Non-pigmented ciliary epithelial cell (primary cell): ENCODE data around the gene CCDC57.
"Not testable (repeated sequence)": the region's sequence is repeated elsewhere in the genome, so short reads cannot be mapped to it uniquely, and the experiment has no call there.

Source experiments
- DNase-seq: peaks from one replicate; pipeline ENCODE4 v3.0.0-alpha.2; 2010; ENCODE audit warnings: low read depth

The CCDC57 gene

GRCh38 chr17:82177276-82177675 is 35.4 kb downstream of the CCDC57 start:
- DNase-seq, result no peak

DNA sequence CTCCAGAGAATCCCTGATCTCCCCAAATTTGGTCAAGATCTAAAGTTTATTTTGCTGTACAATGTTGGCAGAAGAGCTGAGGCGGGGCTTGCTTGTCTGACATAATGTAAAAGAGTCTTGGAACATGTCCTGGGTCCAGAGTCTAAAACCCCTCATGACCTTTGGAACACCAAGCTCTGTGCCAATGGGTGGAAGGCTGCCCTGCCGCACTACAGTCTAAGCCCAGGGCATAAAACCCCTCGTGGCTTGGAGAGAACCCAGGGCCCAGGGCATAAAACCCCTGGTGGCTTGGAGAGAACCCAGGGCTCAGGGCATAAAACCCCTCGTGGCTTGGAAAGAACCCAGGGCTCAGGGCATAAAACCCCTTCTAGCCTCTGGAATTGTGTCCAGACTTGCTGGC is 36.7 kb downstream of the CCDC57 start:
- no peak for DNase-seq

- no peak for DNase-seq
Observed at GRCh38 chr17:82175201-82175600, 37.4 kb downstream of the CCDC57 start.

DNA sequence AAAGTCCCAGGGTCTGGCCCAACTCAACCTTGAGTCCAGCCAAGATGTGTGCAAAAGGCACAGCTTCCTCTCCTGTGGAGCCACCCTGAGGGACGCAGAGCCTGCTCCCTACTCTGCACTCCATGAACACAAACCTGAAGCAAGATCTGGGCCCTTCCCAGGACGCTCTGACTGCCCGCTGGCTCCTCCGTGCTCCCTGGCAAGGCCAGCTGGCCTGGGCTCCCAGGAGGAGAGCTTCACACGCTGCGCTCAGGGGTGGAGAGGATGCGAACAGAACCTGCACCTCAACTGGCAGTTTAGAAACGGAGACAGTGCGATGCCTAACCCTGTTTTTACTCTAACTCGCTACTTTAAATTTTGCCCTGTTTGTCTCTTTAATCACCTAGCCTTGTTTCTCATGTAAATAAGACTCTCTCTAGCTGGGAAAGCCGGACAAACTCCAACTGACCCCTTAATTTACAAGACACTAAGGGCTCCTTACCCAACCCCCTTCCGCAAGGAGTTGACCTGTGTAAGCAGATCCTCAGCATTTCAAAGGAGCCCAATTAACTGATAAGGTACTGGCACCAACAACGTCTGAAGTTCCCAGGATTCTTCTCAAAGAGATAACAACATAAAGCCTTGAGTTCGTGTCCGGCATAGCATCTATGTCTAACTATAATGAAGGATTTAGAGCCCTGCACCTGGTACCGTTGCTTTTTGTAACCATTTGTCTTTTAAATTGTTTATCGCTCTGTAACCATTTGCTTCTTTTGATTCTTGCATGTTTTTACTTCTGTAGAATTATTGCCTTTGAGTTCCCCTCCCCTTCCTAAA is 38.4 kb downstream of the CCDC57 start:
- not testable (repeated sequence) for DNase-seq

- no peak for DNase-seq
Observed at GRCh38 chr17:82173351-82174041, 39.1 kb downstream of the CCDC57 start.

DNA sequence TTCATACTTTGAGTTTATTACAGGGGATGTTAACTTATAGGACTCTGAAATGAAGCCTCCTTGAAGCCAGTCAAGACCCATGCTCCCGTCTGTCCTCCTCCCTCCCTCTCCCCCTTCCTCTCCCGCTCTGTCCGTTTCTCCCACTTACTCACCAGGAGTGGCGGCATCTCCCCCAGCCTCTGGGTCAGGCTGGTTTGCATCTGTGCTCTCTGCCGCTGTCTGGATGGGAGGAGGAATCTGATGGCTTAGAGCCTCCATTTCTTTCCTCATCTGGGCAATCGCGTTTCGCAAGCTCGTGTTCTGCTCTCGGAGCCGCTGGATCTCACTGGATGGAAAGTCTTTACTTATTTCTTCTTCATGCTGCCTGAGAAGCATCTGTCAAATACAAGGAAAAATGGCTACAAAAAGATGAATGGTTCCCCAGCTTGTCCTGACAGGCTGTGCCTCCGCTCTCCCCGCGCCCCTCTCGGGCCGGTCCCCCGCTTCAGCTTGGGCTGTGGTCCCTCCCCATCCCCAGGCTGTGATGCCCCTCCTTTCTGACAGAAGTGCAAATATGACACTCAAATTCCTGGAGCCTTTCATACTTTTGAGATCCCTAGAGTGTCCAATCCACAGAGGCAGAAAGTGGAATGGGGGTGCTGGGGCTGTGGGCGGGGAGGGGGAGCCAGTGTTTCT is 40.0 kb downstream of the CCDC57 start:
- DNase-seq, result no peak

DNA sequence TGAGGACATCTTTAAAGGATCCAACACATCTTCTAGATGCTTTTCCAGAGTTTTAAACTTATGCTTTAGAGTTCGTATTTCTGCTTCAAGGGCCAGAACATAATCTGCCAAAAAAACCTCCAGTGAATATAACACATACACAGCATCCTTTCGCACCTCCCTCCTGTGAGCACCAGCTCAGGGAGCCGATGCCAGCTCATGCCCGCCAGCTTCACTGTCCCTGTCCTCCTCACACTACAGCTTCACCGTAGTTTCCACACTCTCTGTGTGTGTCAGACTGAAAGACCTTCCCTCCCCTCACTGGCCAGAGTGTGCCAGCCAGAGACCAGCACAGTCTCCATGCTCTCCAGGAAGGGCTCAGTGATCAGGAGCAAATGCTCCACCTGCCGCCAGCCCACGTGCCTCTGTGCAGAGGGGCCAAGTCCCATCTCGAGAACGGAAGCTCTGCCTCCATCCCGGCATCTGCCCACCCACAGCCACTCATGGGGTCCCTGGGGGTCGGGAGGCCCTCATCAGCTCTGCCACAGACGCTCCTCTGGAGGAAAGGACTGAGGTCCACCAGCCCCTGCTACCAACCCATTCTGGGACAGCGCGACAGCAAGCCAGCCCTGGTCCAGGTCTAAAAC is 40.8 kb downstream of the CCDC57 start:
- no peak for DNase-seq

DNA sequence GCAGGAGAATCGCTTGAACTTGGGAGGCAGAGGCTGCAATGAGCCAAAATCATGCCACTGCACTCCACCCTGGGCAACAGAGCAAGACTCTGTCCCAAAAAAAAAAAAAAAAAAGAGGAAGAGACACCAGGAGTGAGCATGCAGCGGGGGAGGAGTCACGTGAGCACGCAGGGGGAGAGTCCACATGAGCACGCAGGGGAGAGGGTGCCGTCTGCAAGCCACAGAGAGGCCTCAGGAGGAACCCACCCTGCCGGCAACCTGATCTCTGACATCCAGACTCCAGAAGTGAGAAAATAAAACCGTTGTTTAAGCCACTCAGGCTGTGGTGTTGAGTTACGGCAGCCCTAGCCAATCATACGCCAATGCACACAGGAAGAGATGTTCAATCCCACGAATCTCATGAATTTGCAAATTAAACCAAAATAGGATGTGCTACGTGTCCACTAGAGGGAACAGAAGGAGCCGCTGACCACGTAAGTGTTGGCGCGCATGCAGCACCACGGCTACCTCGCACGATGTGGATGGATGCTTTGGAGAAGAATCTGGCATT is 42.2 kb downstream of the CCDC57 start:
- no peak for DNase-seq

- no peak for DNase-seq
Observed at GRCh38 chr17:82168568-82168967, 44.1 kb downstream of the CCDC57 start.

- no peak for DNase-seq
Observed at GRCh38 chr17:82167028-82167427, 45.6 kb downstream of the CCDC57 start.

- DNase-seq, result no peak
Observed at GRCh38 chr17:82164853-82165252, 47.8 kb downstream of the CCDC57 start.

DNA sequence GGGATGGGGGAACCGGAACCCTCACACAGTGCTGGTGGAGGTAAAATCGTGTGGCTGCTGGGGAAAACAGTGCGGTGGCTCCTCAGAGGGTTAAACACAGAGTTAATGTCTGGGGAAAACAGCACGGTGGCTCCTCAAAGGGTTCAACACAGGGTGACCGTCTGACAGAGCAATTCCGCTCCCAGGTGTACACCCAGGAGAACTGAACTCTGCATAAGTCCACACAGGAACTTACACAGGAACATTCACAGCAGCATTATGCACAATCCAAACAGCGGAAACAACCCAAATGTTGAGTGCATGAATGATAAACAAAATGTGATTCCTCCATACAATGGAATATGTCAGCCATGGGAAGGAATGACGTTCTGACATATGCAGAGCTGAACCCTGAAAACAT is 51.4 kb downstream of the CCDC57 start:
- no peak for DNase-seq

DNA sequence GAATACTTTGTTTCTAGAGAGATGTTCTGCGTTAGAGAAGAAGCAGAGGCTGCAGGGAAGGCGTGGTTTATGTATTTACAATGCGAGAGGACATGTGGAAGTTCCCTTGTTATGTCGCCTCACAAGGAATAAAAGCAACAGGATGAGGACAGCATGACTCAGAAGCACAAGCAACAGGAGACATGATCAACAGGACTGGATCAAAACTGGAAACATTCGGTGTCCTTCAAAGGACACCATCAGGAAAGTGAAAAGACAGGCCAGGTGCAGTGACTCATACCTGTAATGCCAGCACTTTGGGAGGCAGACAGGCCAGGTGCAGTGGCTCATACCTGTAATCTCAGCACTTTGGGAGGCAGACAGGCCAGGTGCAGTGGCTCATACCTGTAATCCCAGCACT is 52.6 kb downstream of the CCDC57 start:
- peak; percentile 10 for DNase-seq

GRCh38 chr17:82158825-82159224 is 53.8 kb downstream of the CCDC57 start:
- no peak for DNase-seq

DNA sequence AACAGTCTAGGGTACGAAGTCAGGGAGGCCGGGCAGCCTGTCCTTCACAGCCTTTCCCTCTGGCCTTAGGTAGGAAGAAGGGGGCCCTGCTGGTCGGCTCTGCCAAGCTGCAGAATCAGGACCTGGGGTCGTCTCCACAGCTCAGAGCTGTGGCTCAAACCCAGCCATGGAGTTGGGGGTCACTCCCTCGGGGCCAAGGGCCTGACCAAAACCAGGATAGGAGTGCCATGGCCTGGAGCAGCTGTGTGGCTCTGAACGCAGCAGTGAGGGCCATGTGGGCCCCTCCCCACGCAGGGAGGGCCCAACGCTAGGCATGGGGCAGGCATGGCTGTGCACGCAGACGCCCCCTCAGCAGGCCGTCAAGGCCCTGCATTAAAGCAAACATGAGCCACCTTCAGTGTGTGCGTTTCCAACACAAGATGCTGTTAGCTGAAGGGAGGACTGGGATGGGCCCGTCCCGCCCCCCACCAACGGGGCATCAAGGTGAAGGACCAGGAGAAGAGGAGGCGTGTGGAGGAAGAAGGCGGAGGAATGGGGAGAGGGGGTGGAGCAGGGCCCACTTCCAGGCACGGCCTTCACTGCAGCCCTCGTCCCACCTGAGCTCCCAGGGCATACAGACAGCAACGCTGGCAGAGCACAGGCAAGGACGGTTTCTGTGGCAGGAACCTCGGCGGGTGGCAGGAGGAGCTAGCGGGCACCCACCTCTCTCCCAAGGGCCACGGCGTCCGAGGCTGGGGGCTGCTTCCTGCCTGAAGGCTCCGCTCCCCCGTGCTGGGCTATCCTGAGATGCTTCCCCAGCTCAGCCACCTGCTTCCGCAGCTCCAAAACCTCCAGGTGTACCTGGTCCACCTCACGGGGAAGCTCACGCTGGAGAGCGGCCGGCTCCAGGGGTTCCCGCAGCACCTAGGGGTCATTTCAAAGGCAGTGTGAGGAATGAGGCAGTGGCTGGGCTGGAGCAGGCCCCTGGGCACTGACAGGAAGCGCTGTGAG is 55.3 kb downstream of the CCDC57 start:
- DNase-seq, result no peak

DNA sequence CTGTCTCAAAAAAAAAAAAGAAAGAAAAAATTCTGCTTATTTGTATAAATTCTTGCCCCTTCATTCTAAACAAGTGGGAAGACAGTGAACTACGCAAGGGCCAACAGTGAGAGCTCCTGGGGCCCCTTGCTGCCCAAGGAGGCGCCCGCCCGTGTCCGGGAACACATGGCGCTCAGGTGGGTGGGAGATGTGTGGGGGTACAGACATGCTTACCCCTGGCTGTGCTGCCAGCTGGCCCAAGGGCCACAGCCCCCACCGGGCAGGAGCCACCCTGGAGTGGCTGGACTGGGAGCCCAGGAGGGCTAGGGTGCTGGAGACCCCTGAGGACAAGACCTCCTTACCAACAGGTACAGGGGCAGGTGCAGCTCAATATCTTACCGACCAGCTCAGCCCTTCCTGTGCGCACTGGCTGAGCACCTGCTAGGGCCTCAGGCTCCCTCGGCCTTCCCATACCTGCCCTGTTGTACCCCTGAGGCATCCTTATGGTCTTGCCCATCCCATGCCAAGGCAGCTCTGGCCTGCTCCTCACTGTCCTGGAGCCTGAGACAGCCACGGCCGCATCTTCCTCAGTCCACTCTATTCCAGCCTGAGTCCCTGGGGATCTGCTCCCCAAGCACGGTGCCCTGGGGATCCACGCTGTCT is 56.2 kb downstream of the CCDC57 start:
- no peak for DNase-seq

- DNase-seq, result no peak
Observed at GRCh38 chr17:82155606-82156005, 57.0 kb downstream of the CCDC57 start.

DNA sequence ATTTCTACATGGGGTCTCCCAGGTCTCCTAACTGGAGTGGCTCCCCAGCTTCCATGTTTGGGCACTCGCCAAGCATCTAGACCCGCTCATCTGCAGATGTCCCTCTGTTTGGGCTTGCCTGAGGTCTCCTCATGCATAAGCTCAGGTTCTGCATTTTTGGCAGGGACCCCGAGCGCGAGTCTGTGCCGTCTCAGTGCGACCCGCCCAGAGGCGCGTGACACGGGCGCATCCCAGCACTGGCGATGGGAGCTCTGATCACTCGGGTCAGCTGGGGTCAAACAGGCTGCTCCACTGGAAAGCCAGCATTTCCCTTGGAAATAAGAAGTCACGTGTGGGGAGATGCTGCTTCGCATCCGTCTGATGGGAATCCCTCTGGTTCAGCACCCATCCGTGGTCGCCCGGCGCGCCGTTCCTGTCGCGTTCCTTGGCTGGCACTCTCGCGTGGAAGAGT is 57.7 kb downstream of the CCDC57 start:
- DNase-seq, result no peak

DNA sequence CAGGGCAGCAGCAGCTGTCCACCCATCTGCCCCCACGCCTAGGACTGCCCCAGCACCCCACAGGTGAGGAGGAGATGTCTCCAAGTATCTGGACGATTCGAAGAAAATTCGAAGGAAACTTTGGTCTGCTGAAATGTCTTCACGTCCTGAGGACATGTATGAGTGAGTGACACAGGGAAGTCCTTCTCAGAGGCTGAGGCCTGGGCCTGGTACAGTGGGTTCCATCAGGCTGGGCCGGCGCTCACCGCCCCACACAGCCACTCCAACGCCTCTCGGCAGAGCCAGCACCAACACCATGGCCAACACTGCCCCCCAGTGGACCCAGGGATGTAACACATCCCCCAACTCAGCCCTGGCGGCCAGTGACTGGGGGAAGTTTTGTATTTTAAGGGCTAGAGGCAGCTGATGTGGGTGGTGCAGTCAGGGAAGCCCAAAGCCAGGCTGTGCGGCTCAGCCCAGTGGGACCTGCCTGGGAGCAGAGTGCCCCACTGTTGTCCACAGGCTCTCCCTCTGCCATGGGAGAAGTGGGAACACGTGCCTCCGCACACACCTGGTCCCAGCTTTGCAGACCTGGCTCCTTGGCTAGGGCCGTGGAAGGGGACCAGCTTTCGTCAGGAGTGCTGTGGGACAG is 58.8 kb downstream of the CCDC57 start:
- DNase-seq, result peak; percentile 11

DNA sequence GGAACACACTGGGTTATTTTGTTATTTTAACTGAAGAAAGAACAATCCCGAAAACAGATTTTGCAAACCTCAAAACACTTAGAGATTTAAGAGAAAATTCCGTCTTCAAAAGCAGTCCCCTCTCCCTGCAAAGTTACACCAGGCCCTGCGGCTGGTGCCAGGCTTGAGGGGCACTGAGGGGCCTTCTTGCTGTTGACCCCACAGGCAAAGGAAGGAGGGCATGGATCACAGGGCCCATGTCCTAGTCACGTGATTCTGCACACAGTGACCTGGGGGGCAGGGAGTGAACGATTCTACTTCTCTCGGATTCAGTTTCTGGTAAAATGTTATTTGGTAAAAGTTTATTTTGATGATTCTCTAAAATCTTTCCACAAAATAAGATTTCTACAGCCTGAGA is 59.3 kb downstream of the CCDC57 start:
- no peak for DNase-seq
